ENCODE results near the gene PAAF1. TPM values are rescaled to one million over a fixed set of nuclear protein-coding genes. Genes with fewer than 3 reads are reported as not detected.

Gene PAAF1
- polyA plus RNA-seq, 2 donors: 6.2 to 9.5 TPM

DNA sequence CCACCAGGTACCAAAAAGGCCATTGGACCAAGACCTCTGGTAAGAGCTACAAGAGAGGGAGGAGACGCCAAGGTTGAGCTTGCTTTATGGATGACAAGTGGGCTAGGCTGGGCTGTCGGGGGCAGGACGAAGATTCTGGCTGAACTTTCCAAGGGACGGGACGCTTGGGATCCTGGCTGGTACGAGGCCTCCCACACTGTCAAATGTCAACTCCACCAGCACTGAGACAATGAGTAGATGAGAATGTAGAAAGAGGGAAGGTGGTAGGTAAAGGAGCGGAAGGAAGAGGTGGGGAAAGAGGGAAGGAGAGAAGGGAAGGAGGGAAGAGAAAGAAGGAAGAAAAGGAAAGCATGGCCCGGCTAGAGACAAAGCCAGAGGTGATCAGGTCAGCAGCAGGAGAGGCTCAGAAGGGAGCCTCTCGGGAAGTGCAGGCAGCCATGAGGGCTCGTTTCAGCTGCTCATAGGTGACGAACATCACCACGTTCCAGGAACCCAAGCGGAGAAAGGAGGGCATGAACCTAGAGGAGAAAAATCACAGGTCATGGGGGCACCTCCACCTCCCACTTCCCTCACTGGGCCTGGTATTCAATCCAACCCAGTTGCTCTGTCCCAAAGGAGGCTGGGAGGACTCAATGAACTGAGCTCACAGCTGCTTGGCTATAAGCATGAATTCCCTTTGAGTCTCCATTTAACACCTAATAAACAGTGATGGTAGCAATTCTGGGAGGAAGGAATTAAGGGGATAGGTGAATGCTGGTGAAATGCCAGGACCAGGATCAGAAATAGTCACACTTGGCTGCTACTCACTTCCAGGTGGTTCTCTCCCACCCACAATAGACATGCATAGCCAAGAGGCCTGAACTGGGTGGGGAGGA, 98.0 kb downstream of the PAAF1 start:
- no peaks in the 10 kb centered on the region for H3K27me3 ChIP-seq (ENCODE audit: control insufficient read depth in 1 of 2, insufficient read depth in 2 of 2, low read length in 2 of 2)
- peaks cover 6 to 12% of the 10 kb centered on the region in 2 donors for H3K4me1 ChIP-seq (ENCODE audit: control insufficient read depth in 2 of 2, insufficient read depth in 2 of 2, low read length in 1 of 2)
- H3K4me3 ChIP-seq (ENCODE audit: low read depth in 1 of 2, low read length in 2 of 2): no peak overlapping the region
- H3K36me3 ChIP-seq (ENCODE audit: control insufficient read depth in 2 of 2, insufficient read depth in 2 of 2, low read length in 1 of 2): peaks cover 0 to 4% of the 10 kb centered on the region in 2 donors
- H3K27ac ChIP-seq (ENCODE audit: low read depth in 2 of 2, low read length in 1 of 2): peak overlapping the region in 1 of 2 donors; percentile 14
- 89 to 90% methylated on average over 13 of the region's 13 CpGs for WGBS, 2 donors
- no peaks in the 10 kb centered on the region for H3K9me3 ChIP-seq (ENCODE audit: control insufficient read depth in 2 of 2, insufficient read depth in 1 of 2, low read depth in 1 of 2, low read length in 1 of 2)

DNA sequence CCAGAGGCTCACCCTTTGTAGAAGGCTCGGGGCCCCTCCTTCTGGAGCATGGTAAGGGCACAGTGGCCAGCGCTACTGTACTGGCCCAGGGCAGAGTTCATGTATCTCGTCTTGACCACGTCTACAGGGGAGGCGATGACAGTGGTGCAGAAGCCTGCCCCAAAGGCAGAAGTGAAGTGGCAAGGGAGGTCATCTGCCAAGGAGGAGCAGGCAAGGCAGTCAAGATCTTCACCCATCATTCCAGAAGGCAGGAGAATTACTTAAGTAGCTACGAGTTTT, 98.6 kb downstream of the PAAF1 start:
- 71 to 87% methylated on average over 6 of the region's 6 CpGs for WGBS, 2 donors
- peaks cover 0 to 4% of the 10 kb centered on the region in 2 donors for H3K36me3 ChIP-seq (ENCODE audit: control insufficient read depth in 2 of 2, insufficient read depth in 2 of 2, low read length in 1 of 2)

DNA sequence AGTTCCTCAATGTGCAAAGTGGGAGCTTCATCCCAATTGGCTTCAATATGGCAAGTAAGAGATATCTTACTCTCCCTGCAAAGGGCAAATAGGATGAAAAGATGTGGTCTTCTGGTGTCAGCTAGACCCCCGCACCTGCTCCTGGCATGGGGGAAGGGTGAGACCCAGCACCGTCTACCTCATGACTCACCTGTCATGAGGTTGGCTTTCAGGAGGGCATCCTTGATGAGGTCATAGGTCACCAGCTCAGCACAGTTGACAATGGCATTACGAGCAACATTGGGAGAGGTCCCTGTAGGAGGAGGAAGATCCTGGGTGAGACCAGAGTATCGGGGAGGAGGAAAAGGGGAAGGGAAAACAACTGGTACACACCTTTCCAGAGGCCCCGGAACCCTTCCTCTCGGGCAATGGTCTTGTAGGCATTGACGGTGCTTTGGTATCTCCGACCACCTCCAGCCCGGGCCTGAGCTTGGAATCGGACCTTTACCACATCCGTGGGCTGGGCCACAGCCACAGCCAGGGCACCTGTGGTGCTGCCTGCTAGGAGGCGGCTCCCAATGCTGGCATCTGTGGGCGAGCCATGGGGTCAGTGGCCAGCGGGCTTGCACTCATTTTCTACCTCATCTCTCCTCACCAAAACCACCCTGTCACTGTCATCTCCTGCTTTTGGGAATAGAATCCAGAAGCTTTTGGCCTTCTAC, 99.8 kb downstream of the PAAF1 start:
- no peak overlapping the region for H3K27ac ChIP-seq (ENCODE audit: low read depth in 2 of 2, low read length in 1 of 2)
- H3K36me3 ChIP-seq (ENCODE audit: control insufficient read depth in 2 of 2, insufficient read depth in 2 of 2, low read length in 1 of 2): peaks cover 0 to 4% of the 10 kb centered on the region in 2 donors
- H3K27me3 ChIP-seq (ENCODE audit: control insufficient read depth in 1 of 2, insufficient read depth in 2 of 2, low read length in 2 of 2): no peaks in the 10 kb centered on the region
- no peaks in the 10 kb centered on the region for H3K9me3 ChIP-seq (ENCODE audit: control insufficient read depth in 2 of 2, insufficient read depth in 1 of 2, low read depth in 1 of 2, low read length in 1 of 2)
- no peak overlapping the region for H3K4me3 ChIP-seq (ENCODE audit: low read depth in 1 of 2, low read length in 2 of 2)
- H3K4me1 ChIP-seq (ENCODE audit: control insufficient read depth in 2 of 2, insufficient read depth in 2 of 2, low read length in 1 of 2): peaks cover 6 to 12% of the 10 kb centered on the region in 2 donors
- 89% methylated on average over 14 of the region's 14 CpGs for WGBS, 2 donors

More for the DNA sequence above, 98.6 kb downstream of the PAAF1 start:
- H3K4me3 ChIP-seq (ENCODE audit: low read depth in 1 of 2, low read length in 2 of 2): no peak overlapping the region
- H3K27me3 ChIP-seq (ENCODE audit: control insufficient read depth in 1 of 2, insufficient read depth in 2 of 2, low read length in 2 of 2): no peaks in the 10 kb centered on the region
- peaks cover 6 to 12% of the 10 kb centered on the region in 2 donors for H3K4me1 ChIP-seq (ENCODE audit: control insufficient read depth in 2 of 2, insufficient read depth in 2 of 2, low read length in 1 of 2)
- H3K27ac ChIP-seq (ENCODE audit: low read depth in 2 of 2, low read length in 1 of 2): no peak overlapping the region
- H3K9me3 ChIP-seq (ENCODE audit: control insufficient read depth in 2 of 2, insufficient read depth in 1 of 2, low read depth in 1 of 2, low read length in 1 of 2): no peaks in the 10 kb centered on the region

DNA sequence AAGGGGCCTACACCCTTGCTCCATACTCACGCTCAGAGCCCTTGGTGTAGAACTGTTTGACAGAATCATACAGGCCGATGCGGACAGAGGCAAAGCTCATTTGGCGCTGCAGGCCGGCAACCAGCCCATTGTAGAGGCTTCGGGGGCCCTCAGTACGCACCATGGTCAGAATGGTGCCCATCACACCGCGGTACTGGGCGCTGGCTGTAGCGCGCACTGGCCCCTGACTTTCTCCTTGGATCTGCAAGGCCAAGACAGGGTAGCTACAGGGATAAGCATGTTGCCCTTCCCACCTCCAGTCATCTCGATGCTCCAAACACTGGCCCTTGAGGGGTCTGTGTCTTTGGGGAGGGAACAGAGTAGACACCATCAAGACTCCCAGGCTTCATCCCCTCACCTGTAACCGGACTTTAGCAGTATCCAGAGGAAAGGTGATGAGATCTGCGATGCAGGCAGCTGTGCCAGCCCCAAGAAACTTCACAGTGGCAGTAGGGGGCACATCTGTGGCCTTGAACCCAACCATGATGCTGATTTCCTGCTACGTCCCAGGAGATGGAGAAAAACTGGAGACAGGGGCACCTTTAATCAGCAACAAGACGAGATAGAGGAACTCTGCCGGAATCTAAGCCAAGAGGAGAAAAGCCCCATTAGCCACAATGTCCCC, 101.2 kb downstream of the PAAF1 start:
- Histone ChIP-seq H3K4me1 (ENCODE audit: control insufficient read depth in 2 of 2, insufficient read depth in 2 of 2, low read length in 1 of 2) (peaks cover 5 to 12% of the 10 kb centered on the region in 2 donors), H3K4me3 (ENCODE audit: low read depth in 1 of 2, low read length in 2 of 2) (no peak overlapping the region), H3K27me3 (ENCODE audit: control insufficient read depth in 1 of 2, insufficient read depth in 2 of 2, low read length in 2 of 2) (no peaks in the 10 kb centered on the region), H3K9me3 (ENCODE audit: control insufficient read depth in 2 of 2, insufficient read depth in 1 of 2, low read depth in 1 of 2, low read length in 1 of 2) (no peaks in the 10 kb centered on the region), H3K36me3 (ENCODE audit: control insufficient read depth in 2 of 2, insufficient read depth in 2 of 2, low read length in 1 of 2) (peaks cover 0 to 4% of the 10 kb centered on the region in 2 donors), H3K27ac (ENCODE audit: low read depth in 2 of 2, low read length in 1 of 2) (no peak overlapping the region)
- WGBS, 2 donors: 96 to 98% methylated on average over 18 of the region's 18 CpGs

DNA sequence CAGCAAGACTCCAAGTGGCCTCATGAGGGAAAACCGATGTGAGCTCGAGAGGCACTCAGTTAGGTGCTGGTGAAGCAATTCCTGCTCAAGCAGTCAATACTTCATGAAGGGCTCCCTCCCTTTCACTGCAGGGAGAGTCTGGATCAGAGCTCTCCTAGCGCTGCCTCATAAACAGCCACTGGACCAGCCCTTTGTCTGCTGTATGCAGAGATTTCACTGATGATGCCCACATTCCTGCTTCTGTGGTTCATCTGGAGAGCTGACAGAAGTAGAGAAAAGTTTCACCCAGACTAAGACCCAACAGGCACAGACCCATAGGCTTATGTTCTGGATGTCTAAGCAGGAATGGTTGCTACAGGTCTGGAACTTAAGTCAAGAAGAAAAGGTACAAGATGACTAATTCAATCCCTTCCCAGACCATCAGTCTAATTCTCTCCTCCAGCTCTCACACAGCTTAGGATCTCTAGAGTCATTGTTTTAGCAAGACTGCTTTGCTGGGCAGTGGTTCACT, 101.8 kb downstream of the PAAF1 start:
- 91 to 95% methylated on average over 3 of the region's 3 CpGs for WGBS, 2 donors
- H3K36me3 ChIP-seq (ENCODE audit: control insufficient read depth in 2 of 2, insufficient read depth in 2 of 2, low read length in 1 of 2): peaks cover 0 to 4% of the 10 kb centered on the region in 2 donors
- peaks cover 3 to 12% of the 10 kb centered on the region in 2 donors for H3K4me1 ChIP-seq (ENCODE audit: control insufficient read depth in 2 of 2, insufficient read depth in 2 of 2, low read length in 1 of 2)
- H3K9me3 ChIP-seq (ENCODE audit: control insufficient read depth in 2 of 2, insufficient read depth in 1 of 2, low read depth in 1 of 2, low read length in 1 of 2): no peaks in the 10 kb centered on the region
- H3K4me3 ChIP-seq (ENCODE audit: low read depth in 1 of 2, low read length in 2 of 2): no peak overlapping the region
- no peaks in the 10 kb centered on the region for H3K27me3 ChIP-seq (ENCODE audit: control insufficient read depth in 1 of 2, insufficient read depth in 2 of 2, low read length in 2 of 2)
- no peak overlapping the region for H3K27ac ChIP-seq (ENCODE audit: low read depth in 2 of 2, low read length in 1 of 2)

DNA sequence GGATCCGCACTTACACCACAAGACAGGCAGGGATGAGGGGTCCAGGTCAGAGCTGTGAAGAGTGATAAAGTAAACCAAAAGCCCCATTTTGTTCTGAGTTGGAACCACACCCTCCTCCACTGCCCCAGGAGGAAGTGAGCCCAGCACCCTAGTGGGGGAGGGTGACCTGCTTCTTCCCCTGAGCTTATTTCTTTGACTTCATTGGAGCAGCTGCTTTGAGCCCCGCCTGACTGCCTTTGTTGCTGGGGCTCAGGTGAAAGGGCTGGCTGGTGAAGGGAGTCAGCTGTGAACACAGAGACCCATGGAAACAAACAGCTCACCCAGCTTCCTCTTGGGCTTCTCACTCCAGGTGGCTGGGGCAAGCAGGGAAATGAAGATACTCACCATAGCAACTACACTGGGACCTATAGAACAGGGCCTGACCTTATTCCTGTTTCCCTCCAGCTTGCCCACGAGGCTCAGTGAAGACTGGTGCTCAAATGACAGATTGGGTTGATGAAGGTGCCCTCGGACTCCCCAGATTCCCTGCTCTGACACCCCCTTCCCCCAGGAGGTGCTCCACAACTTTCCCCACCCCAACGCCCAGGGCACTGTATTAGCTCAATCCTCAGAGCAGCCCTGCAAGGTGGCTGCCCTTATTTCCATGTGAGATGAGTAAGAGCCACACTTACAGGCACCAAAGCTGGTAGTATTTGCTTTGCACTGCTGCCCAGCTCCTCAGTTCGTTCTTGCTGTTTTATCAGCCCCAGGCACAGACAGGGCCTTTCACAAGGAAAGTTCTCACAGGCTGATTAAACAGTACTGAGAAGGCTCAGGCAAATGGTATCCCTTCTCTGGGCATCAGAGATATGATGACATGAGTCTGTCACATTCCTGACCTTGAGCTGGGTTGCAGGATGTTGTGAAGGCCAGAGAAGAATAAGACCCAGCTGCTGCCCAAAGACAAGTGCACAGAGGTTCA, 103.5 kb downstream of the PAAF1 start:
- Histone ChIP-seq H3K36me3 (ENCODE audit: control insufficient read depth in 2 of 2, insufficient read depth in 2 of 2, low read length in 1 of 2) (no peaks in the 10 kb centered on the region), H3K27ac (ENCODE audit: low read depth in 2 of 2, low read length in 1 of 2) (peak overlapping the region; percentile 34 to 36), H3K9me3 (ENCODE audit: control insufficient read depth in 2 of 2, insufficient read depth in 1 of 2, low read depth in 1 of 2, low read length in 1 of 2) (no peaks in the 10 kb centered on the region), H3K27me3 (ENCODE audit: control insufficient read depth in 1 of 2, insufficient read depth in 2 of 2, low read length in 2 of 2) (no peaks in the 10 kb centered on the region), H3K4me3 (ENCODE audit: low read depth in 1 of 2, low read length in 2 of 2) (no peak overlapping the region), H3K4me1 (ENCODE audit: control insufficient read depth in 2 of 2, insufficient read depth in 2 of 2, low read length in 1 of 2) (no peaks in the 10 kb centered on the region)
- WGBS, 2 donors: 48 to 52% methylated on average over 6 of the region's 6 CpGs

Other genes starting within 250 kb of the PAAF1 start
- gene PLEKHB1, start 230.4 kb upstream of the PAAF1 start, polyA plus RNA-seq: 1 to 10 TPM; 1.1 to 1.3 TPM
- gene RAB6A, start 115.9 kb upstream of the PAAF1 start, polyA plus RNA-seq: 10 to 100 TPM; 59.4 to 73.2 TPM
- gene MRPL48, start 89.1 kb upstream of the PAAF1 start, polyA plus RNA-seq: 10 to 100 TPM; 26.2 to 31.3 TPM
- 10 to 100 TPM; 53.2 to 70.9 TPM for gene COA4, start 153 bp upstream of the PAAF1 start, polyA plus RNA-seq
- gene DNAJB13, start 74.0 kb downstream of the PAAF1 start, polyA plus RNA-seq: not detected
- 1 to 10 TPM; 3.0 to 5.0 TPM for gene UCP2, start 105.8 kb downstream of the PAAF1 start, polyA plus RNA-seq
- 1 to 10 TPM in 1 of 2 donors, under 1 TPM in 1; 0.41 to 1.4 TPM for gene UCP3, start 132.1 kb downstream of the PAAF1 start, polyA plus RNA-seq

Measured in esophagus (tissue), 2 donors.